IMR-90 (cell line): ENCODE data around the gene CDK5RAP3. TPM values are rescaled to one million over a fixed set of nuclear protein-coding genes. Genes with fewer than 3 reads are reported as not detected.

Experiments used
- ATAC-seq: fragments of 200-7000 bp; cut with Tn5 transposase; 2 replicates; pipeline ENCODE4 v1.9.1; 2020; ENCODE audit warnings: low read depth, mild to moderate bottlenecking, moderate library complexity
- BruUV-seq: library from RNA; stranded (reverse); fragments of 400-500 nt; replicated peaks from 2 replicates; lab custom pipeline; 2021; lab: Mats Ljungman, UMichigan
- CTCF ChIA-PET: fragments of 300-600 bp; formaldehyde crosslinking; extraction: SDS; loops from one replicate; lab custom pipeline; 2021; ENCODE audit warnings: antibody characterized with exemption; lab: Yijun Ruan, JAX
- POLR2A ChIA-PET: fragments of 300-600 bp; sonication (Branson Sonifier 250); formaldehyde crosslinking; loops from one replicate; lab custom pipeline; 2022; ENCODE audit warnings: antibody characterized with exemption; ENCODE audit not compliant: unreplicated experiment; lab: Charles Lee
- DNase-seq: peaks from one replicate; pipeline ENCODE4 v3.0.0; 2013
- H2AFZ ChIP-seq: replicated peaks from 2 replicates; pipeline ENCODE3; 2013; ENCODE audit warnings: low read length, mild to moderate bottlenecking; ENCODE audit not compliant: poor library complexity
- H2AK5ac ChIP-seq: 2 replicates; pipeline ENCODE4 v1.6.1; 2013; ENCODE audit warnings: low read depth, low read length, inconsistent platforms
- H2AK9ac ChIP-seq: replicated peaks from 2 replicates; pipeline ENCODE3; 2013; ENCODE audit warnings: mild to moderate bottlenecking, low read depth, low read length, moderate library complexity; ENCODE audit not compliant: poor library complexity
- H2BK120ac ChIP-seq: 2 replicates; pipeline ENCODE4 v1.6.1; 2013; ENCODE audit warnings: low read depth, low read length, inconsistent platforms
- H2BK15ac ChIP-seq: 3 replicates; pipeline ENCODE4 v1.6.1; 2013; ENCODE audit warnings: low read depth, low read length, inconsistent platforms
- H2BK20ac ChIP-seq: 2 replicates; pipeline ENCODE4 v1.6.1; 2013; ENCODE audit warnings: low read depth, mild to moderate bottlenecking, inconsistent platforms, low read length, moderate library complexity
- H2BK5ac ChIP-seq: 2 replicates; pipeline ENCODE4 v1.6.1; 2013; ENCODE audit warnings: mild to moderate bottlenecking, low read depth, low read length, inconsistent platforms; ENCODE audit not compliant: poor library complexity, severe bottlenecking
- H3K14ac ChIP-seq: replicated peaks from 2 replicates; pipeline ENCODE4 v1.6.1; 2013; ENCODE audit warnings: low read depth, low read length, inconsistent platforms
- H3K18ac ChIP-seq: 2 replicates; pipeline ENCODE4 v1.6.1; 2013; ENCODE audit warnings: low read depth, low read length, control low read depth
- H3K23ac ChIP-seq: 2 replicates; pipeline ENCODE4 v1.6.1; 2013; ENCODE audit warnings: low read depth, low read length, inconsistent platforms
- H3K27ac ChIP-seq: 2 replicates; pipeline ENCODE4 v1.5.1; 2013; ENCODE audit warnings: mild to moderate bottlenecking, control low read depth, low read length; ENCODE audit not compliant: insufficient read depth
- H3K27me3 ChIP-seq: 2 replicates; pipeline ENCODE4 v1.6.1; 2013; ENCODE audit warnings: low read length; ENCODE audit not compliant: control insufficient read depth, insufficient read depth
- H3K36me3 ChIP-seq: 2 replicates; pipeline ENCODE4 v1.6.1; 2013; ENCODE audit warnings: low read length, mixed read lengths; ENCODE audit not compliant: control insufficient read depth, insufficient read depth
- H3K4ac ChIP-seq: 2 replicates; pipeline ENCODE4 v1.6.1; 2013; ENCODE audit warnings: low read depth, low read length, inconsistent platforms
- H3K4me1 ChIP-seq: 2 replicates; pipeline ENCODE4 v1.6.1; 2013; ENCODE audit warnings: low read length, mixed read lengths; ENCODE audit not compliant: control insufficient read depth, insufficient read depth
- H3K4me2 ChIP-seq: 2 replicates; pipeline ENCODE4 v1.6.1; 2013; ENCODE audit warnings: low read depth, mild to moderate bottlenecking, control low read depth, low read length, moderate library complexity
- H3K4me3 ChIP-seq: 2 replicates; pipeline ENCODE4 v1.5.1; 2013; ENCODE audit warnings: low read depth, mild to moderate bottlenecking, control low read depth, low read length, moderate library complexity; ENCODE audit not compliant: insufficient read depth
- H3K56ac ChIP-seq: 2 replicates; pipeline ENCODE4 v1.6.1; 2013; ENCODE audit warnings: low read length, inconsistent platforms; ENCODE audit not compliant: insufficient read depth; ENCODE audit errors: extremely low read depth
- H3K79me1 ChIP-seq, 2 experiments: 2 replicates each; pipeline ENCODE4 v1.6.1; 2013; ENCODE audit warnings: low read length in 2 of 2, inconsistent platforms in 1 of 2, low read depth in 1 of 2
- H3K9ac ChIP-seq: 2 replicates; pipeline ENCODE4 v1.6.1; 2013; ENCODE audit warnings: low read depth, low read length, control low read depth
- H3K9me1 ChIP-seq: 2 replicates; pipeline ENCODE4 v1.6.1; 2013; ENCODE audit warnings: low read length, inconsistent platforms; ENCODE audit not compliant: insufficient read depth
- H3K9me3 ChIP-seq: 2 replicates; pipeline ENCODE4 v1.6.1; 2013; ENCODE audit warnings: low read length; ENCODE audit not compliant: control insufficient read depth, insufficient read depth
- H4K20me1 ChIP-seq: 2 replicates; pipeline ENCODE4 v1.6.1; 2013; ENCODE audit warnings: low read length, inconsistent platforms; ENCODE audit not compliant: insufficient read depth
- H4K5ac ChIP-seq: 2 replicates; pipeline ENCODE4 v1.6.1; 2013; ENCODE audit warnings: mild to moderate bottlenecking, low read depth, low read length, control low read depth
- H4K8ac ChIP-seq, 2 experiments: 2 replicates each; pipeline ENCODE4 v1.6.1; 2013; ENCODE audit warnings: low read depth in 2 of 2, low read length in 2 of 2, control low read depth in 1 of 2, inconsistent platforms in 1 of 2
- H4K91ac ChIP-seq: 2 replicates; pipeline ENCODE4 v1.6.1; 2013; ENCODE audit warnings: low read depth, low read length, inconsistent platforms; ENCODE audit not compliant: insufficient read depth
- NFE2L2 ChIP-seq: fragments of 150-350 bp; IDR thresholded peaks from 2 replicates; pipeline ENCODE4 v1.6.1; 2016; ENCODE audit warnings: low read depth, mild to moderate bottlenecking, low read length
- SMC3 ChIP-seq: fragments of 150-350 bp; IDR thresholded peaks from 2 replicates; pipeline ENCODE4 v1.6.1; 2016; ENCODE audit warnings: low read depth, mild to moderate bottlenecking, antibody characterized with exemption, low read length, moderate library complexity
- WGBS, 2 experiments: methylation state at CpG; one replicate each; pipeline versions ENCODE4 v1.1.5 to v1.1.7; 2013; ENCODE audit warnings: missing lambda C conversion rate in 2 of 2; ENCODE audit not compliant: insufficient read length in 1 of 2; ENCODE audit errors: extremely low coverage in 2 of 2; 5-methylcytosine and 5-hydroxymethylcytosine counted together
- dilution Hi-C: fragments of 300-500 bp; cut with HindIII; formaldehyde crosslinking; loops from one replicate; pipeline ENCODE4 v1.14.3; 2018; ENCODE audit warnings: low sequenced_read_pairs; ENCODE audit not compliant: unreplicated experiment
- in situ Hi-C: fragments of 300-500 bp; cut with MboI; formaldehyde crosslinking; loops from 3 replicates; pipeline ENCODE4 v1.14.3; 2019; ENCODE audit warnings: low sequenced_read_pairs, inconsistent platforms, mixed read lengths
- intact Hi-C: fragments of 100-400 bp; cut with micrococcal nuclease; formaldehyde crosslinking; loops from 2 replicates; pipeline ENCODE4 v1.10.0; 2022
- polyA plus RNA-seq, 3 experiments: library from polyadenylated mRNA; depleted of rRNA; stranded (reverse); fragments of >200 nt; gene quantifications; 2 replicates each; pipeline ENCODE4 v1.2.3, GENCODE V29; 2012; ENCODE audit warnings: low replicate concordance in 1 of 3
- total RNA-seq: library from RNA; depleted of rRNA; stranded (reverse); fragments of >200 nt; gene quantifications from 2 replicates; pipeline ENCODE4 v1.2.3, GENCODE V29; 2012

The CDK5RAP3 gene
- total and polyA plus RNA-seq, 2 of the 4 experiments (the other 2 are of a cell fraction): 75.3 to 153 TPM

DNA sequence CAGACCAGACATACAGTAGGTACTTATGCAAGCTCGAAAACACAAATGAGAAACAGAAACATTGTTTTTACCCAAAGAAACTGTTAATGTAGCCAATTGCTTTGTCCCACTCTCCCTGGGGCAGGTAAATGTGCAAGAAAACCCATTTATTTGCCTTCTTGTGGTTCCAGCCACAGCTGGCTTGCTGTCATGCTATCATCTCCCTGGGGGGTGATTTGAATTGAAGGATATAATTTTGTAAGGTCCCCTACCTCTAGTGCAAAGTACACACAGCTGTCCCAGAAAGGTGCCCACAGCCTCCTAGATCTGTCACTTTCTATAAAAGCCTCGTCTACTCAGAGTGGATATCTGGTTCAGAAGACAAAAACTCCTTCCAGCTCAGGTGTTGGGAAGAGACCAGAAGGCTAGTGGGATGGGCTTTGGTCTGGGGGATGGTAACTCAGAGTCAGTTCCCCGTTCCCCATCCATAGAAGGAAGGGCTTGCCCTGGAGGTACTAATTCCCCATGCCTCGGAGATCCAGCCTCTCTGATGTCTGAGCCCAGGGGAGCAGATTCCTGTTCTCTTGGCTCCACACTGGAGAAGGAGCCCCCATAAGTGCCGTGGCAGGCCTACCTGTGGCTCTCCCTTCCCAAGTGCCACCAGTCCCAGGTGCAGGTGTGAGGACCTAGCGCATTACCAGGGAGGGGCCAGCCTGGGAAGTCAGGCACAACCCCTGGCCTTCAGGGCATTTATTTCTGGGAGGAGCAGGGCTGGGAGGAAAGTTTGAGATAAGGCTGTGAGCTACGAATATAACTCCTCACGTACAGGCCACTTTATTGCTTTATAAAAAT lies 10.9 kb upstream of the CDK5RAP3 start:
- ATAC-seq (no peak), DNase-seq (no peak)
- Histone ChIP-seq H4K8ac (no peak overlapping the region), H3K14ac (no peak overlapping the region), H3K9ac (no peak overlapping the region), H3K36me3 (no peaks in the 10 kb centered on the region), H3K18ac (no peak overlapping the region), H3K4ac (no peak overlapping the region), H2BK5ac (no peak overlapping the region), H2BK20ac (no peak overlapping the region), H3K27me3 (peaks cover 8% of the 10 kb centered on the region), H3K4me1 (peaks cover 5% of the 10 kb centered on the region; the same call in 1 of the 2 replicates), H3K27ac (no peak overlapping the region), H3K9me3 (no peaks in the 10 kb centered on the region; the same call in 1 of the 2 replicates), H3K56ac (no peak overlapping the region), H2AK5ac (no peak overlapping the region), H2AFZ (peak overlapping the region; percentile 15), H3K4me2 (no peak overlapping the region), H3K4me3 (no peak overlapping the region), H2AK9ac (no peak overlapping the region), H3K23ac (no peak overlapping the region), H4K20me1 (no peaks in the 10 kb centered on the region), H2BK15ac (no peak overlapping the region), H3K79me1 (no peaks in the 10 kb centered on the region), H4K5ac (no peak overlapping the region), H3K9me1 (no peaks in the 10 kb centered on the region), H4K91ac (no peak overlapping the region), H2BK120ac (no peak overlapping the region)
- WGBS, 2 experiments: 83% methylated on average over 2 of the region's 8 CpGs; no CpG with 5 or more reads in 1 of the 2 experiments
- CTCF ChIA-PET: no interaction called here
- TF ChIP-seq NFE2L2: no peak
- TF ChIP-seq SMC3: no peak
- dilution Hi-C loops: no loop called here
- no TSS peak for BruUV-seq
- POLR2A ChIA-PET: no interaction called here
- in situ Hi-C loops: no loop called here
- intact Hi-C loops: no loop called here
